ENCODE measurements around the gene ITSN2.

The ITSN2 gene

DNA sequence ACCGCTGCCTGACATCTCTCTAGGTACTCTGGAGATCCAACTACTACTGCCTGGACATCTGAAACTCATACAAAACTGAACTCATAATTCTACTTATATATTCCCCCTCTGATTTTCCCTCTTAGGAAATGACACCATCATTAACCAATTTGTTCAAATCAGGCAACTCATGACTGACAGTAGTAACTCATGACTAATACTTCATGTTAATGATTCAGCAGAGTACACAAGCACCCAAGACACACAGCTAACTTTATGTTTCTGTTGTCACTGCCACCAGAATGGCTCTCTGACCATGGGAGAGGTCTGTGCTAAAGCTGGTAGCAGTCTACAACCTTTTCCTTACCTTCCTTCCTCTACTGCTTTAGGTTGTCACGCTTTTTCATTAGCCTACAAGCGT, 91.1 kb downstream of the ITSN2 start:
- Histone ChIP-seq H3K36me3 (ENCODE audit: insufficient read depth) (no peaks in the 10 kb centered on the region), H3K4me2 (no peak overlapping the region), H3K27ac (no peak overlapping the region)

DNA sequence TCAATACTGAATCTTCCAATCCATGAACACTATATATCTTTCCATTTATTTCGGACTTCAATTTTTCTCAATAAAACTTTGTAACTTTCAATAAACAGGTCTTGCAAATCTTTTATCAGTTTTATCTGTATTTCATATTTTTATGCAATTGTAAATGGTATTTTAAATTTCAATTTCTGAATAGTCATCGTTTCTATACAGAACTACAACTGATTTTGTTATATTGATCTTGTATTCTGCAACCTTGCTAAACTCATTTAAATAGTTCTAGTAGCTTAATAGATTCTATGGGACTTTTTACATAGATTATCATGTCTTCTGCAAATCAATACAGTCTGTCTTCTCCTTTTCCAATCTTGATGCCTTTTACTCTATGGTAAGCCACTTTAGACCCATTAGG, 95.1 kb downstream of the ITSN2 start:
- H3K27me3 ChIP-seq (ENCODE audit: insufficient read depth, low read depth): no peaks in the 10 kb centered on the region
- H3K27ac ChIP-seq: no peak overlapping the region
- H3K36me3 ChIP-seq (ENCODE audit: insufficient read depth): no peaks in the 10 kb centered on the region
- H2AFZ ChIP-seq (ENCODE audit: low read depth): no peak overlapping the region
- no peaks in the 10 kb centered on the region for H4K20me1 ChIP-seq (ENCODE audit: insufficient read depth)
- no peak overlapping the region for H3K9ac ChIP-seq
- H3K4me2 ChIP-seq: no peak overlapping the region
- TF ChIP-seq, protein P1, sequence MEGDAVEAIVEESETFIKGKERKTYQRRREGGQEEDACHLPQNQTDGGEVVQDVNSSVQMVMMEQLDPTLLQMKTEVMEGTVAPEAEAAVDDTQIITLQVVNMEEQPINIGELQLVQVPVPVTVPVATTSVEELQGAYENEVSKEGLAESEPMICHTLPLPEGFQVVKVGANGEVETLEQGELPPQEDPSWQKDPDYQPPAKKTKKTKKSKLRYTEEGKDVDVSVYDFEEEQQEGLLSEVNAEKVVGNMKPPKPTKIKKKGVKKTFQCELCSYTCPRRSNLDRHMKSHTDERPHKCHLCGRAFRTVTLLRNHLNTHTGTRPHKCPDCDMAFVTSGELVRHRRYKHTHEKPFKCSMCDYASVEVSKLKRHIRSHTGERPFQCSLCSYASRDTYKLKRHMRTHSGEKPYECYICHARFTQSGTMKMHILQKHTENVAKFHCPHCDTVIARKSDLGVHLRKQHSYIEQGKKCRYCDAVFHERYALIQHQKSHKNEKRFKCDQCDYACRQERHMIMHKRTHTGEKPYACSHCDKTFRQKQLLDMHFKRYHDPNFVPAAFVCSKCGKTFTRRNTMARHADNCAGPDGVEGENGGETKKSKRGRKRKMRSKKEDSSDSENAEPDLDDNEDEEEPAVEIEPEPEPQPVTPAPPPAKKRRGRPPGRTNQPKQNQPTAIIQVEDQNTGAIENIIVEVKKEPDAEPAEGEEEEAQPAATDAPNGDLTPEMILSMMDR (conservative IDR thresholded peaks at IDR 0.05; ENCODE audit: low read depth, low read length): no peak
- H3K4me3 ChIP-seq (IDR thresholded peaks at IDR 0.05; ENCODE audit: insufficient read depth, low read depth, low read length): no peak overlapping the region
- H3K4me1 ChIP-seq (ENCODE audit: low read depth, poor library complexity, severe bottlenecking): no peaks in the 10 kb centered on the region
- H3K79me2 ChIP-seq (ENCODE audit: insufficient read depth, low read depth): no peaks in the 10 kb centered on the region

More for the DNA sequence above, 91.1 kb downstream of the ITSN2 start:
- H3K4me3 ChIP-seq (IDR thresholded peaks at IDR 0.05; ENCODE audit: insufficient read depth, low read depth, low read length): no peak overlapping the region
- no peaks in the 10 kb centered on the region for H3K27me3 ChIP-seq (ENCODE audit: insufficient read depth, low read depth)
- no peak overlapping the region for H2AFZ ChIP-seq (ENCODE audit: low read depth)
- TF ChIP-seq, protein P1 (conservative IDR thresholded peaks at IDR 0.05; ENCODE audit: low read depth, low read length): no peak
- no peak overlapping the region for H3K9ac ChIP-seq
- no peaks in the 10 kb centered on the region for H3K4me1 ChIP-seq (ENCODE audit: low read depth, poor library complexity, severe bottlenecking)
- no peaks in the 10 kb centered on the region for H4K20me1 ChIP-seq (ENCODE audit: insufficient read depth)
- no peaks in the 10 kb centered on the region for H3K79me2 ChIP-seq (ENCODE audit: insufficient read depth, low read depth)

DNA sequence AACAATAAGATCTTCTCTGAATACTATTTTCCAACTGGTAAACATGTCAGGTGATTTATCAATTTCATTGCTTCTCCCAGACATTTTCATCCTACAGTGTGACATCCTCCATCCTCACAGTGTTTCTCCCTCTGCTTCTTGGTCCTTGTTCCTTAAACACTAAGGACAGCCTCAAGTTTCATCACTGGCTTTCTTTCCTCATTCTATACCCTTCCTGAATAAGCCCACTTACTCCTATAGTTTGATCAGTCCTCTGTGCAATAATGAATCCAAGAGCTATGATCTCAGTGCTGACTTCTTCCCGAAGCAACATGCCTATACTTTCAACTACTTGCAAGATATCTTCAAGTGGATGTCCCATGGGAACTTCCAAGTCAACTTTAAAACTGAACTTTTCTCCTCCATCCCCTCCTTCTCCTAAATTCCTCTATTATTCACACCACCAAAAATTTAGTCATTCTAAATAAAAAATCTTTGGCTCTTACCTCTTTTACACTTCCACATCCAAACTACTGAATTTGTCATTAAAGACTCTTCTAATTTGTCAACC, 97.8 kb downstream of the ITSN2 start:
- H2AFZ ChIP-seq (ENCODE audit: low read depth): no peak overlapping the region
- no peak overlapping the region for H3K27ac ChIP-seq
- no peak overlapping the region for H3K9ac ChIP-seq
- no peaks in the 10 kb centered on the region for H4K20me1 ChIP-seq (ENCODE audit: insufficient read depth)
- H3K36me3 ChIP-seq (ENCODE audit: insufficient read depth): no peaks in the 10 kb centered on the region
- H3K4me1 ChIP-seq (ENCODE audit: low read depth, poor library complexity, severe bottlenecking): no peaks in the 10 kb centered on the region
- H3K79me2 ChIP-seq (ENCODE audit: insufficient read depth, low read depth): no peaks in the 10 kb centered on the region
- TF ChIP-seq, protein P1 (conservative IDR thresholded peaks at IDR 0.05; ENCODE audit: low read depth, low read length): no peak
- H3K27me3 ChIP-seq (ENCODE audit: insufficient read depth, low read depth): no peaks in the 10 kb centered on the region
- no peak overlapping the region for H3K4me2 ChIP-seq
- no peak overlapping the region for H3K4me3 ChIP-seq (IDR thresholded peaks at IDR 0.05; ENCODE audit: insufficient read depth, low read depth, low read length)

DNA sequence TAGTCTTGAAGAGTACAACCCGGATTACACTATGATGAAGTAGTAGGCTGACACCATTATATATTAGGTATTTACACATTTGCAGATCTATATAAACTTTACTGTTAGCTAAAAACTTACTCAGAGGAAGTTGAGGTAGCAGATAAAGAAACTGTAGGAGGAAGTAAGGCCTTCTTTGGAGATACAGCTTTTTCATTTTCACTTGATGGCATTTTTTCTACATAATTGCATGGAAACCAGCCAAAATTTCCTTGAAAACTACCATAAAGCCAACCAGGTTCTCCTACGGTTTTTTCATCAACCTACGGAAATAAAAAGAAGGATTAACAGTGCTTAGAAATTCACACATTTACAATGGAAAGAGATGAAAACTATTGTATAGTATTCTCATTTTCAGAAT, 98.9 kb downstream of the ITSN2 start:
- H3K27ac ChIP-seq: no peak overlapping the region
- H3K27me3 ChIP-seq (ENCODE audit: insufficient read depth, low read depth): no peaks in the 10 kb centered on the region
- H4K20me1 ChIP-seq (ENCODE audit: insufficient read depth): no peaks in the 10 kb centered on the region
- H3K9ac ChIP-seq: no peak overlapping the region
- TF ChIP-seq, protein P1 (conservative IDR thresholded peaks at IDR 0.05; ENCODE audit: low read depth, low read length): no peak
- no peak overlapping the region for H3K4me3 ChIP-seq (IDR thresholded peaks at IDR 0.05; ENCODE audit: insufficient read depth, low read depth, low read length)
- no peaks in the 10 kb centered on the region for H3K4me1 ChIP-seq (ENCODE audit: low read depth, poor library complexity, severe bottlenecking)
- H2AFZ ChIP-seq (ENCODE audit: low read depth): no peak overlapping the region
- H3K4me2 ChIP-seq: no peak overlapping the region
- H3K36me3 ChIP-seq (ENCODE audit: insufficient read depth): no peaks in the 10 kb centered on the region
- no peaks in the 10 kb centered on the region for H3K79me2 ChIP-seq (ENCODE audit: insufficient read depth, low read depth)

Data from KMS-11 (cell line).